Measurements from ENCODE around the gene UBE2D4.
"Not testable (repeated sequence)": the region's sequence is repeated elsewhere in the genome, so short reads cannot be mapped to it uniquely, and the experiment has no call there.

UBE2D4 gene

GRCh38 chr7:43925984-43926797 lies at the start of gene UBE2D4:
Gene UBE2D4, plus strand, starts transcription at chr7:43926436. Its CDS starts 97 bp downstream, at chr7:43926533.
- DNase-seq (ENCODE audit: low read depth) = peak; percentile 83

DNA sequence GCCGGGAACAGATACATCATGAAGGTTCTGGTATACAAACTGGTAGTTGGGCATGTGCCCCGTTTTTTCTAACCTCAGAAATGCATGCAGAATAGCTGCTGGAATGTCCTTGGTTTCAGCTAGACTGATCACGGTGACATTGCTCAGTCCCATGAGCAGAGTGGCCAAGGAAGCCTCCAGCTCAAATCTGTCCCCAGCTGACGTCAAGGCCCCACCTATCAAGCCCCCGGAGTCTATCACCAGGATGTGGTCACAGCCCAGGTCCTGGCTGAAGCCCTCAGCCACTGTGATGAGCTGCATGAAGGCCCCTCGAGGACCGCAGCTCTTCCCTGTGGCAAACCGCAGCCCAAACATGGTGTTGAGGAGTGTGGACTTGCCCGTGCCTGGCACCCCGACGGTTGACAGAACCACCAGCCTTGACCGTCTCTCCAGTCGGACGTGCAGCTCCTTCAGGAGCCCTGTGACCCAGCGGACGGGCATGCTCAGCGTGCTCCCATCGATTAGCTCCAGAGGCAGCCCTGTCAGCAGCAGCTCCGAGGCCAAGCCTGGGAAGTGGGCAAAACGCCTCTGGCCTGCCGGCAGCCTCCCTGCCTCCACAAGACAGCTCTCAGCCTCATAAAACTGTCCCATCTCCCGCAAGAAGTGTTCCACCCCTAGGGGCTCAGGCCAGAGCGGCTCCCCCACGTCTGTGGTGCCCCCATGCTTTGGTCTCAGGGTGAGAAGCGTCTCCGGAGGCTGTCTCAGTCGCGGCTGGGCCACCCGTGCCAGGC lies 49.1 kb upstream of the UBE2D4 start:
- DNase-seq (ENCODE audit: low read depth) = no peak

DNA sequence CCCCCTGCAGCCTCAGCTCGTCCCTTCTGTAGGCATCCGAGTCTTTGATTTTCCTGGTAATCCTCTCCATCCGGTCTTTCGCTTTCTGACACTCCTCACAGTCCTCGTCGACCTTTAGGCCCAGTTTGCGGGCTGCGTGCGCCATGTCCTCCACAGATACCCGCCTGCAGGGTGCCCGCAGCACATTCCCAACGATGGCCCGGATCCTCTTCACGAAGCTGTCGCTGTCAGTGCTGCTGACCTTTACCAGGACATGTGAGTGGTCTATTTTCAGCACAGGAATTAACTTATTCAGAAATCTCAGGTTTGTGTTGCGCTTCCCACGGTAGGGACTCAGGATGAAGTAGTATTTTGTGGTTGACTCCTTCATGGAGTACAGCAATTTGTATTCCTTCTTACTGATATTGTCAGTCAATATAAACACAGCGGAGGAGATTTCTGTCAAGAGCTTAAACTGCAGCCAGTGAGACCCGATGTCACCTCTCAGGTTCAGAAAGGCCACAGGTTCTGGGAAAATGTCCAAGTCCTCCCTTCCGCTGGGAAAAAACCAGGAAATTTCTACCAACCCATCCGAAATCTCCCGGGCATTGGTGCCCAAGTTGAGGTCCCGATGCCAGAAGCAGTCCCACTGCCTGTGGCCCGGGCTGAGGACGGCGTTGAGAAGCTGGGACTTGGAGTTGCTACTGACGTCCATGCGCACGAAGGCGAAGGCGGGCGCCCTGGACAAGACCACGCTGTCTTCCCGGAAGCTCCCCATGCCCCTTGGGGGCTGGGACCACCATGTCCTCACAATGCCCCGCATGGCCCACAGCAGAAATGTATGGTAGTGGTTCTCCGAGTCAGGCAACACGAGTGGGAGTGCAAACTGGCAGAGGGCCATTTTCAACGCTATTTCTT lies 48.0 kb upstream of the UBE2D4 start:
- no peak for DNase-seq (ENCODE audit: low read depth)

DNA sequence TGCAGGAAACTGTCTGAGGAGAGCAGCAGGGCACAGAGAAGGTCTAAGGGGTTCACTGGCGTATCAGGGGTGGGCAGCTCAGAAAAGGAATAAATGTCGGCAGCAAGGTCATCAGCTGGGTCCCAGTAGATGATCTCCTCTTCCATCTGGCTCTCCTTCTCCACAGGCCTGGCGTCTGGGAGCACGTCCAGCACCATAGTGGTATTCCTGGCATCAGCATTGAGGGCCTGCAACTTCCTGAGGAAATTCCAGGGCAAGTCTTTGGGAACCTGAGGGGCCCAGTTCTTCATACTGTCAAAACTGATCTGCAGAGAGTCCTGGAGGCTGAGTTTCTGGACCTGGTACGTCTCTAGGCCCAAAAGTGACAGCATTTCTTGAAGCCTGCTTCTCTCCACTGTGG lies 47.4 kb upstream of the UBE2D4 start:
- DNase-seq (ENCODE audit: low read depth) = no peak

DNA sequence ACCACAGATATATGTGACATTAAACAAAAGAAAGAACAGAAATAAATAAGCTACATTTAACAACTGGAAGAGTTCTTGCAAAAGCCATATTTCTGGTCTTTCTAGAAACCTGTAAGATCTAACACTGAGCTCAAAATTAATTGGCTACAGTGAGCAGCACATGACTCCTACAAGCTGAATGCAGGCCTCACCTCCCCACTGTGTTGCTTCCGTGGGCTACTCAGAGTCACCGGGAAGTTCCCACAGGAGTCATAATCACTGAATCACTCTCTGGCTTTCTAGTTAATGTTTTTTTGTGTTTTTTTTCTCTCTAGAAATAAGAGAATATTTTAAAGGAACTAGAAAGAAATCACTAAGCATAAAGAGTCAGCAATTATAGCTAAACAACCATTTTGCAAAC lies 46.8 kb upstream of the UBE2D4 start:
- no peak for DNase-seq (ENCODE audit: low read depth)

GRCh38 chr7:43880596-43880995 lies 45.6 kb upstream of the UBE2D4 start:
- DNase-seq (ENCODE audit: low read depth) = no peak

DNA sequence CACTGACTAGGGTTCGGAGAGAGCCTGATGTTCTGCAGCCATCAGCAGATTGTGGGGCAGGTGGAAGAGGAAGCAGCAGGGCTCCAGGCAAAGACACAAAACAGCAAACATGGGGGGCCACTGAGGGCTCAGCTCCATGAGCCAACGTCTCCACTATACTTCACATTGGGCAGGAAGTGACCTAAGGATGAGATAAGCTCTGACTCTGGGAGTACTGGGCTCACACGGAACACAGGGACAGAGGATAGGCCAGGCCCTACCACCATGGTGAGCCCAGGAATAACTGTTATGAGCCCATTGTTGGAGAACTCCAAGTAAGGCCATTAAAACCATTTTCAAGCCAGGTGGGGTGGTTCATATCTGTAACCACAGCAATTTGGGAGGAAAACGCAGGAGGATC lies 42.0 kb upstream of the UBE2D4 start:
- no peak for DNase-seq (ENCODE audit: low read depth)

DNA sequence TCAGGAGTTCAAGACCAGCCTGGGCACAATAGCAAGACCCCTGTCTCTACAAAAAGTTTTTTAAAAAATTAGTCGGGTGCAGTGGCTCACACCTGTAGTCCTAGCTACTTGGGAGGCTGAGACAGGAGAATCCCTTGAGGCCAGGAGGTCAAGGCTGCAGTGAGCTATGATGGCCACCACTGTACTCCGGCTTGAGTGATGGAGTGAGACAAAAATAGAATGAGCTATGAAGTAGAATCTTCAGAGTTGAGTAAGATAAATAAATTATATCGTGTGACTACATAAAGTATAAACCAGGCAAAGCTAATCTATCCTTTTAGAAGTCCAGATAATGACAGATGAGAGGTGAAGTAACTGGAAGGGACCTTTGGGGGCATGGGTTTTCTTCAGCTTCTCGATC lies 41.6 kb upstream of the UBE2D4 start:
- no peak for DNase-seq (ENCODE audit: low read depth)

DNA sequence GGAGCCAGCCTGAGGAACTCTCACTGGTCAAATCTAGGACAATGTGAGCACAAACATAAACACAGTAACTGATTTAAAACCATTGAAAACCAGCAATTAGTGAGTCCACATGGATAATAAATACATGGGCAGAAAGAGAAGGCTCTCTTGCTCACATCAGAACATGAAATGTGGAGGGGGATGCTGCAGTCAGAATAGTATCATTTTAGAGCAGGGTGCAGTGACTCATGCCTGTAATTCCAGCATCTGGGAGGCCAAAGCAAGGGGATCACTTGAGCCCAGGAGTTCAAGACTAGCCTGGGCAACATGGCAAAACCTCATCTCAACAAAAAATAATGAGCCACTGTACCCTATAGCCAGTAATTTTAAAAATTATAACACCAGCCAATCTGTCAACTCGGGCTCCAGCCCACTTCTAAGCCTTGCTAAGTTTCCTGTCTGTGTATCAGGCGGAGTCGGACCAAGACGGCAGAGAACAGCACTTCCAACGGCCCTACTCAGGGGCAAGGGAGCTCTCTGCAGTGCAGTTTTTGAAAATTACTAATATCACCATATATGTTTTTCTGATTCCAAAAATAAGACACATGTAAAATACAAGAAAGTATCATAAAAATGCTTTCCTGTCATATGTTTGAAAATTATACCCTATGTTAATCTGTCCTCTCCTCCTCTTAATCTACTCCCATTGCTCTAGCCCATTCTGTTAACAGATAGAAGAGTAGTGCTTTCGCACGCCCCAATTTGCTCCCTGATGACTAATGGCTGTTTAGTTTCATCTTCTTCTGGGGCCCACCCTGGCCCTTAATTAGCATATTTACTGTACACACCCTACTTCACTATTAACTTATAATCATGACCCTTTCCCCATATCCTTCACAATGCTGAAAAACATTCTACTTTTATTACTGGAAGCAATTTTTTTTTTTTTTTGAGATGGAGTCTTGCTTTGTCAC lies 37.0 kb upstream of the UBE2D4 start:
- DNase-seq (ENCODE audit: low read depth) = no peak

GRCh38 chr7:43890468-43890867 lies 35.8 kb upstream of the UBE2D4 start:
- DNase-seq (ENCODE audit: low read depth) = no peak

- DNase-seq (ENCODE audit: low read depth) = no peak
Measured at GRCh38 chr7:43891069-43891955, 34.9 kb upstream of the UBE2D4 start.

- no peak for DNase-seq (ENCODE audit: low read depth)
Measured at GRCh38 chr7:43895847-43896415, 30.3 kb upstream of the UBE2D4 start.

GRCh38 chr7:43898571-43898970 lies 27.7 kb upstream of the UBE2D4 start:
- DNase-seq (ENCODE audit: low read depth) = not testable (repeated sequence)

DNA sequence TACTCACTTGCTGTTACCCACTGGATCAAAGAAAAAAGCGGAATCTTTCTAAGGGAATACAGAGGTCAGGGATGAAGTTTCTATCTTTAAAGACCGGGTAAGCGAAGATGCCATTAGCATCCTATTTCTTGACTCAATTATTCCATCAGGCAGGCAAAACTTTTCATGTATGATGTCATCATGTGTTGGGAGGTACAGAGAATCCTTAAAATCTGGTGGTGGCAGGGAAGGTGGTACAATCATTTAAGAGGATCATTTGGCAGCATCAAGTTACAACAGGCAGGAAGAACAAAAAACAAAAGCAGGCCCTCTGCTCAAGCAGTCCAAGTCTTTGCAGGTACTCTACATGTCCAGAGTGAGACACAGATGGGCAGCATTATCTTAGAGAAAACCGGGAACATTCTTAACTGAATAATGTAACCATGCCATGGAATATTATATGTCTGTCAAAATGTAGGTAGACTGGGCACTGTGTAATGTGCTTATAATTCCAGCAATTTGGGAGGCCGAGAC lies 23.6 kb upstream of the UBE2D4 start:
- DNase-seq (ENCODE audit: low read depth) = no peak

DNA sequence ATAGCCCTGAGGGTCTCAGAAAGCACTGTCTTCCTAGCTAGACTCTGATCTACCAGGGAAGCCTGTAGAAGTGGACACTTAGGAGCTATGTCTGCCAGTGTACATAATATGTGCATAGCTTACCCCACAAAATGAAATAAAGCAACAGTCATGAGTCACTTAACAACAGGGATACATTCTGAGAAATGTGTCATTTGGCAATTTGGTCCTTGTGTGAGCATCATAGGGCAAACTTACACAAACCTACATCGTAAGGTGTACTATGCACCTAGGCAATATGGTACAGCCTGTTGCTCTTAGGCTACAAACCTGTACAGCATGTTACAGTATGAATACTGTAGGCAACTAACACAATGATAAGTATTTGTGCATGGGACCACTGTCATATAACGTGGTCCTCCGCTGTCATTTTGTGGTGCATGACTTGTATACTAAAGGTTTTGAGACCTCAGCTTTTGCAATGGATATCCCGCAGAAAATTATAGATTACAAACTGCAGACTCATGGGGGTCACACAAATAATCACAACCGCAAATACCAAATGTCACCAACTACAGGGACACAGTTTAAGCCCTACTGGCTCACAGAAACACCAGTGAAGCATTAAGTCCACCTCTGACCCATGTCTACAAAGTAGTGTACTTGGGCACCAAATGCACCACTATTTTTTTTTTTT lies 21.6 kb upstream of the UBE2D4 start:
- DNase-seq (ENCODE audit: low read depth) = no peak

GRCh38 chr7:43905209-43905946 lies 20.9 kb upstream of the UBE2D4 start:
- no peak for DNase-seq (ENCODE audit: low read depth)

DNA sequence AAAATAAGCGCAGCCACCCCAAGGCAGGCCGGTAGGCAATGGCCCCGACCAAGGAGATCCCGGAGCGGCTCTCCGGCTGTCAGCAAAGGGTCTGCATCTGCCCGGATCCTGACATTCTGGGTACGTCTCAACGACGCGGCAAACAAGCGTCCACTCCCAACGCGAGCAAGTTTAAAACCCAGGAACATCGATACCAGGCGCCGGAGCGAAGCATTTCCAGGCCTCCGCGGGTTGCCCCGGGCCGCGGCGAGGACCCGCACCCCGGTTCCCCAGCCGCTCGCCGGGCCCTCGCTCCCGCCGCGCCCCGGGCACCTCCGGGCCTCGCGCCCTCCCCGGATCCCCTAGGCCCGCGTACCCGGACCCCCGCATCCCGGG lies 20.3 kb upstream of the UBE2D4 start:
- peak; percentile 3 for DNase-seq (ENCODE audit: low read depth)

GRCh38 chr7:43906331-43907010 lies 19.8 kb upstream of the UBE2D4 start, which contains the start of gene URGCP:
Gene URGCP, minus strand, starts transcription at chr7:43906596. Its CDS starts 21 bp downstream, at chr7:43906575.
- DNase-seq (ENCODE audit: low read depth) = peak; percentile 41
